Right ventricle myocardium superior (tissue), 1 donor: Measurements from ENCODE around the gene KRTAP4-2. TPM values are rescaled to one million over a fixed set of nuclear protein-coding genes. Genes with fewer than 3 reads are reported as not detected.

Experiments used
- total RNA-seq: library from RNA; stranded (reverse); fragmentation: NEBNext Ultra II Directional; extraction: Animal tissue kit (Norgen Biotek cat#: 25700); gene quantifications from one replicate; pipeline ENCODE4 v1.2.1, GENCODE V29; 2021
- donor health status: DM: no; HTN: yes; CAD: no; lungs with severe emphysema.

KRTAP4-2 gene
- total RNA-seq, 1 donor from 2014 or later: not detected

Other genes with a start within 250 kb of the KRTAP4-2 start
- not detected for gene KRT23, start 240.6 kb downstream of the KRTAP4-2 start, total RNA-seq
- not detected for gene KRT39, start 211.3 kb downstream of the KRTAP4-2 start, total RNA-seq
- not detected for gene KRT40, start 193.9 kb downstream of the KRTAP4-2 start, total RNA-seq
- not detected for gene KRTAP3-3, start 184.1 kb downstream of the KRTAP4-2 start, total RNA-seq
- not detected for gene KRTAP3-2, start 178.3 kb downstream of the KRTAP4-2 start, total RNA-seq
- gene KRTAP3-1, start 169.1 kb downstream of the KRTAP4-2 start, total RNA-seq: not detected
- gene KRTAP1-5, start 151.0 kb downstream of the KRTAP4-2 start, total RNA-seq: not detected
- gene KRTAP1-4, start 148.0 kb downstream of the KRTAP4-2 start, total RNA-seq: not detected
- gene KRTAP1-3, start 143.3 kb downstream of the KRTAP4-2 start, total RNA-seq: not detected
- not detected for gene KRTAP1-1, start 136.8 kb downstream of the KRTAP4-2 start, total RNA-seq
- not detected for gene KRTAP2-1, start 130.9 kb downstream of the KRTAP4-2 start, total RNA-seq
- not detected for gene KRTAP2-2, start 123.0 kb downstream of the KRTAP4-2 start, total RNA-seq
- gene KRTAP2-3, start 118.1 kb downstream of the KRTAP4-2 start, total RNA-seq: not detected
- not detected for gene KRTAP2-4, start 112.3 kb downstream of the KRTAP4-2 start, total RNA-seq
- gene KRTAP4-7, start 94.1 kb downstream of the KRTAP4-2 start, total RNA-seq: not detected
- not detected for gene KRTAP4-8, start 80.1 kb downstream of the KRTAP4-2 start, total RNA-seq
- not detected for gene KRTAP4-16, start 76.0 kb downstream of the KRTAP4-2 start, total RNA-seq
- gene KRTAP4-9, start 72.8 kb downstream of the KRTAP4-2 start, total RNA-seq: not detected
- not detected for gene KRTAP4-11, start 59.8 kb downstream of the KRTAP4-2 start, total RNA-seq
- not detected for gene KRTAP4-12, start 54.0 kb downstream of the KRTAP4-2 start, total RNA-seq
- not detected for gene KRTAP4-6, start 37.7 kb downstream of the KRTAP4-2 start, total RNA-seq
- not detected for gene KRTAP4-5, start 28.4 kb downstream of the KRTAP4-2 start, total RNA-seq
- gene KRTAP4-4, start 17.5 kb downstream of the KRTAP4-2 start, total RNA-seq: not detected
- not detected for gene KRTAP4-3, start 10.0 kb downstream of the KRTAP4-2 start, total RNA-seq
- gene KRTAP4-1, start 6.7 kb upstream of the KRTAP4-2 start, total RNA-seq: not detected
- not detected for gene KRTAP9-1, start 11.7 kb upstream of the KRTAP4-2 start, total RNA-seq
- not detected for gene KRTAP9-2, start 48.4 kb upstream of the KRTAP4-2 start, total RNA-seq
- gene KRTAP9-3, start 54.2 kb upstream of the KRTAP4-2 start, total RNA-seq: not detected
- gene KRTAP9-8, start 59.8 kb upstream of the KRTAP4-2 start, total RNA-seq: not detected
- not detected for gene KRTAP9-4, start 71.5 kb upstream of the KRTAP4-2 start, total RNA-seq
- gene KRTAP9-9, start 77.2 kb upstream of the KRTAP4-2 start, total RNA-seq: not detected
- gene KRTAP9-6, start 87.2 kb upstream of the KRTAP4-2 start, total RNA-seq: not detected
- not detected for gene KRTAP9-7, start 97.5 kb upstream of the KRTAP4-2 start, total RNA-seq
- not detected for gene KRTAP29-1, start 124.6 kb upstream of the KRTAP4-2 start, total RNA-seq
- gene KRTAP16-1, start 131.1 kb upstream of the KRTAP4-2 start, total RNA-seq: not detected
- gene KRTAP17-1, start 137.5 kb upstream of the KRTAP4-2 start, total RNA-seq: not detected
- not detected for gene KRT33A, start 172.6 kb upstream of the KRTAP4-2 start, total RNA-seq
- not detected for gene KRT33B, start 191.6 kb upstream of the KRTAP4-2 start, total RNA-seq
- gene KRT34, start 204.1 kb upstream of the KRTAP4-2 start, total RNA-seq: not detected
- gene KRT31, start 219.4 kb upstream of the KRTAP4-2 start, total RNA-seq: not detected
- gene KRT37, start 246.4 kb upstream of the KRTAP4-2 start, total RNA-seq: not detected